Measurements from ENCODE around the gene HLA-DPA1.

DNA sequence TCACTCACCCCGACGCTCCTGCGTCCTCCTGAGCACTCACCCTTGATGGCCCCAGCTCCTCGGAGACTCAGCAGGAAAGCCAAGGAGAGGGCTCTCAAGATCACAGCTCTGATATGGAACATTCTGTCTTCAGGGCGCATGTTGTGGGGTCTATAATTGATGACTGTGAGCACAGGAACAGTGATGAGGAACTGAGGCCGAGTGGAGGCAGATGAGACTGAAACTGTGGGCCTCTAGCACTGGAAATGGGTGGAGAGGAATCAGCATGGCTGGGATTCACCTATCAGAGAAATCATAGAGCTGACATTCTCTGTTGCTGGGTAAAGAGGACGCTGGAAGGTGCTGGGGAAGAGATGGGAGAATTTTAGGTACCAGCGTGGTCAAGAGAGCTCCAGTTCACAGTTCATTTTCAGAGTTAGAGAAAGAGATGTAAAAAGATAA lies at the start of gene HLA-DPA1:
- TF ChIP-seq, protein P1, sequence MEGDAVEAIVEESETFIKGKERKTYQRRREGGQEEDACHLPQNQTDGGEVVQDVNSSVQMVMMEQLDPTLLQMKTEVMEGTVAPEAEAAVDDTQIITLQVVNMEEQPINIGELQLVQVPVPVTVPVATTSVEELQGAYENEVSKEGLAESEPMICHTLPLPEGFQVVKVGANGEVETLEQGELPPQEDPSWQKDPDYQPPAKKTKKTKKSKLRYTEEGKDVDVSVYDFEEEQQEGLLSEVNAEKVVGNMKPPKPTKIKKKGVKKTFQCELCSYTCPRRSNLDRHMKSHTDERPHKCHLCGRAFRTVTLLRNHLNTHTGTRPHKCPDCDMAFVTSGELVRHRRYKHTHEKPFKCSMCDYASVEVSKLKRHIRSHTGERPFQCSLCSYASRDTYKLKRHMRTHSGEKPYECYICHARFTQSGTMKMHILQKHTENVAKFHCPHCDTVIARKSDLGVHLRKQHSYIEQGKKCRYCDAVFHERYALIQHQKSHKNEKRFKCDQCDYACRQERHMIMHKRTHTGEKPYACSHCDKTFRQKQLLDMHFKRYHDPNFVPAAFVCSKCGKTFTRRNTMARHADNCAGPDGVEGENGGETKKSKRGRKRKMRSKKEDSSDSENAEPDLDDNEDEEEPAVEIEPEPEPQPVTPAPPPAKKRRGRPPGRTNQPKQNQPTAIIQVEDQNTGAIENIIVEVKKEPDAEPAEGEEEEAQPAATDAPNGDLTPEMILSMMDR (IDR thresholded peaks at IDR 0.05) = no peak
- TF ChIP-seq ZFX (IDR thresholded peaks at IDR 0.05; ENCODE audit: borderline replicate concordance) = no peak
